ENCODE measurements around the gene ARHGAP22.

GRCh38 chr10:48626986-48627731 is 22.3 kb upstream of the ARHGAP22 start:
- TF ChIP-seq POLR2AphosphoS5 (IDR thresholded peaks at IDR 0.05; ENCODE audit: insufficient read depth in 1 of 2, low read depth in 1 of 2) (no peak), CTCF (IDR thresholded peaks at IDR 0.05) (no peak), POLR2A (IDR thresholded peaks at IDR 0.05) (no peak)

All from vagina (tissue), 2 donors.